Cerebellar cortex (tissue), 1 donor: ENCODE data around the gene TCHP.

Experiments
- DNase-seq: peaks from one replicate; pipeline ENCODE4 v3.0.0-alpha.2; 2015; ENCODE audit warnings: low spot score

TCHP gene

DNA sequence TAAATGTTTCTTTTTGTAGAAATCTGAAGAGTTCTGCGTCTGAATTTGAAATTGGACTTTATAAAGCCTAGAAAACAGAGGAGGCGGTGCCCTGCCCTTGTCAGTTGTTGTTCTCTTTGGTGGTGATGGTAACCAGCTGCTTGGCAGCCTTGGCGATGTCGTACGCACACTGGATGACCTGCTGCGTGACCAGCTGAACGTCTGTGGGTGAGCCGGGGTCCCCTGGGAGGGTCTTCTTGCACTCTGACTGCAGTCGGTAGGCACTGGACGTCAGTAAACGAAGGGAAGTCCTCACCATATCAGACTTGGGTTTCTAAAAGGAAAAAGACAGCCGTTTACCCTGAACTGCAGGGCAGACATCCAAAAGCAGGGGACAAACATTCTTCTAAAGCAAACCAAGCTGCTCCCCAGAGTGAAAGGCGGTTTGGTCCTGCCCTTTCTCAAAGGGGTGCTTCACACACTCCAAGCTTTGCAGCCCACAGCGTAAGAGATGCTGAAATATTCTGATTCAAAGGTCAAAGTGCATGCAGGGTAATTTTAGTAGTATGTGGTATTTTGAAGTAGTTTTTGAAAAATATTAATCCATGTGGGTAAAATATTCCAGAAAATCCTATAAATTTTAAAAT lies 32.9 kb downstream of the TCHP start:
- DNase-seq = no peak

DNA sequence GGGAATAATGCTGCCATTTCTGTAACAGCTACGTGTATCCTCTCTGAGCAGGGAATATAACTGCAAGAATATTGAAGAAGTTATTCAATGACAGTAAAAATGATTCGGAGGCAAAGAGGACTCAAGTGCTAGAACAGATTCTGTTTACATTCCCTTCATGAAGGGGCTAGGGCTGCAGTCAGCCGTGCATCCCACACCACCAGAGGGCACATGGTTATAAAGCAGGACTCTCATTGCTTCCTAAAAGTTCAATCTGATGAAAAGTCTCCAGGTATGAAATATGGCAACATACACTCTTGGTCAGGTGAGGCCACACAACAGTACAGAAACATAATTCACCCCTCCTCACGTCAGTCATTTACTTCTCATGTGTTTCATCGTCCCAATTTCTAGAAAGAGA lies 34.0 kb downstream of the TCHP start:
- no peak for DNase-seq

DNA sequence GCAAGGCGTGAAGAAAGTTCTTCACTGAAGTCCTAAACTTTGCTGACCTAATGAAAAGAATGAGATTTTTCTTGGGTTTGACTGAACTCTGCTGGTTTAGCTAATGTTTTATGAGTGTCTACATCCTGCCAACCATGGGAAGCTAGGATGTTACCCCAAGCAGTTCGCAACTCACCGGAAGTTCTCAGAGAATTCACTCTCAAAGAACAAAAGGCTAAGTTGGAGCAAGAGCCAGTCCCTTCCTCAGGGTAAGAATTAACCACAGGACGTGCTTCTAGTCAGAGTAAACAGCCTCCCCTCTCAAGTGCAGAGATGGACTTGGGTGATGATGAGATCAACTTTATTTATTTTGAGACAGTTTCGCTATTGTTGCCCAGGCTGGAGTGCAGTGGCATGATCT lies 37.3 kb downstream of the TCHP start:
- DNase-seq = no peak

GRCh38 chr12:109938947-109939346 lies 38.9 kb downstream of the TCHP start:
- no peak for DNase-seq

DNA sequence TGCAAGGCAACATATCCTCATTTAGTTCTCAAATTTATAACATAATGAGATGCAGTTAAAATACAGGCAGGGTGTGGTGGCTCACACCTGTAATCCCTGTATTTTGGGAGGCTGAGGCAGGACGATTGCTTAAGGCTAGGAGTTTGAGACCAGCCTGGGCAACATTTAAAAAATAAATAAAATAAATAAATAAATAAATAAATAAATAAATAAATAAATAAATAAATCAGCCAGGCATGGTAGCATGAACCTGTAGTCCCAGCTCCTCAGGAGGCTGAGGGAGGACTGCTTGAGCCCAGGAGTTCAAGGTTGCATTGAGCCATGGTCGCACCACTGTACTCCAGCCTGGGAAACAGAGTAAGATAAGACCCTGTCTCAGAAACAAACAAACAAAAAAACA lies 39.4 kb downstream of the TCHP start:
- DNase-seq = no peak

- DNase-seq = no peak
Measured at GRCh38 chr12:109940339-109940923, 40.4 kb downstream of the TCHP start.

DNA sequence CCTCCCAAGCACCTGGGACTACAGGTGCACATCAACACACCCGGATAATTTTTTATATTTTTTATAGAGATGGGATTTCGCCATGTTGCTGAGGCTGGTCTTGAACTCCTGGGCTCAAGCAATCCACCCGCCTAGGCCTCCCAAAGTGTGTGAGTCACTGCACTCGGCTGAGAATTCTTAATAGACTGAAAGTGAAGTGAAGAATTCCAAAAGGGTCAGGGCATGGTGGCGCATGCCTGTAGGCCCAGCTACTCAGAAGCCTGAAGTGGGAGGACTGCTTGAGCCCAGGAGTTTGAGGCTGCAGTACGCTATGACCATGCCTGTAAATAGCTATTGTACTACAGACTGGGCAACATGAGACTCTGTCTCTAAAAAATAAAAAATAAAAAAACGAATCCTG lies 43.7 kb downstream of the TCHP start:
- DNase-seq = no peak

- peak; percentile 60 for DNase-seq
Measured at GRCh38 chr12:109944561-109945359, 44.7 kb downstream of the TCHP start.

GRCh38 chr12:109946505-109946904 lies 46.4 kb downstream of the TCHP start:
- DNase-seq = no peak

GRCh38 chr12:109946913-109947312 lies 46.8 kb downstream of the TCHP start:
- DNase-seq = no peak

DNA sequence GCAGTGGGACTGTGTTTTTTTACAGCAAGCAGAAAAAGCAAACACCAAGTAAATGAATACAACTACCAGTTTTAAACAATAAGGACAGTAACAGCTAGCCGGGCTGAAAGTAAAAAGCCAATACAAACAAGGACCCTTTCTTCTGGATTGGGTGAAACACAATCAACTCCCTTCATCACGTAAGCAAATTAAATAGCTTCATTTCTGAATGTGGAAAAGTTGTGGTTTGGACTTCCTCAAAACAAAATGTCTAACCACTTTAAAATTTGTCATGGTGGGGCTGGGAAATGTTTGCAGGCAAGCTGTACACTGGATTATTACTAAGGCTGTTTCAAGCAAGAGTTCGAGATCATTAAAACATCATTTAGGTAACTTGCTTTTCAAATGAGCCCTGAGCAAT lies 47.4 kb downstream of the TCHP start:
- DNase-seq = no peak

GRCh38 chr12:109948368-109948767 lies 48.3 kb downstream of the TCHP start:
- no peak for DNase-seq

DNA sequence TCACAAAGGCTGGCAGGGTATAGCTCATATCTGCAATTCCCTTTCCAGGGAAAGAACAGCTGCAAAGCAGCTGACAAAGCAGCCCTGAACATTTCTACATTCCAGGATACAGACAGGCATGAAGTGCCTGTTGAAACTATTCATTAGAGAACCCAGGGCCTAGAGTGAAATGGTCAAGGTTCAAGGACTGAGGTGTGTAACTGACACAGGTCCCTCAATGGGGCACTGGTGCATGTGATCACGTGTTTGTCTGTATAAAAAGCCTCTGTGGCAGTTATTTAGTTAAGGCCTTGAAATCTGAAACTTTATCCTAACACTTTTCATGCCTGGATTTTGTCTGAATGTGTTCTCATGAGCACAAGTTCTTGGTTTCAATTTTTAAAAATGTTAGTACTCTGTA lies 49.0 kb downstream of the TCHP start:
- DNase-seq = no peak

- DNase-seq = no peak
Measured at GRCh38 chr12:109950625-109951024, 50.6 kb downstream of the TCHP start.

GRCh38 chr12:109951136-109951535 lies 51.1 kb downstream of the TCHP start:
- DNase-seq = no peak

GRCh38 chr12:109951751-109952150 lies 51.7 kb downstream of the TCHP start:
- DNase-seq = peak; percentile 90

DNA sequence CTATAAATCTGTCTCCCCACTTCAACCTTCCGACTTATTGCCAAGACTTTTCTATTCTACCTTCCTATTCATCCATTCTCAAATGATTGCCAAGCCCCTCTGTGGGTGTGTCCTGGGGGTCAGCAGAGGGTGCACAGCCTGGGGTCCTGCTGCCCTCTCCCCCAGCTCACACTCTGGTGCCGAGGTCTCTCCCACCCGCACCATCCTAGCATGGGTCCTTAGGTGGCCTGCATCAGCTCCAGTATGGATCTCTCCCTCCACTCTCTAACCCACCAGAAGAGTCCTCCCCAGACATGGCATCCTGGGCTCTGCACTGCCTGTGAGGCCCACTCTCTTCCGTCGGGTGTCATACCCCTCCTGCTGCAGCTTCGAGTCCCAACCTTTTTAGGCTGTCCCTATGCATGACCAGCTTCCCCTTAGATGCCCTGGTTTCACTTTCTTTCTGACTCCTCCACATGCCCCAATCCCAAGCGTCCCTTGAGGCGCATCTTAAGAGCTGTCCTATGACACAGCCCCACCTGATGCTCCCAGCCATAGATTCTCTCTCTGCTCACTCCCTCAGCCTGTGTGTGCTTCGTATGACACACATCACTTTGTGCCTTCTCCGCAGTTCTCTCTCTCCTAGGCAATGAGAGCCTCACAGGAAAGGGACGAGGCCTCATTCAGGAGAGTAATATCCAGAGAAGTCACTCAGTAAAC lies 52.2 kb downstream of the TCHP start:
- DNase-seq = no peak

- no peak for DNase-seq
Measured at GRCh38 chr12:109952873-109953272, 52.8 kb downstream of the TCHP start.

DNA sequence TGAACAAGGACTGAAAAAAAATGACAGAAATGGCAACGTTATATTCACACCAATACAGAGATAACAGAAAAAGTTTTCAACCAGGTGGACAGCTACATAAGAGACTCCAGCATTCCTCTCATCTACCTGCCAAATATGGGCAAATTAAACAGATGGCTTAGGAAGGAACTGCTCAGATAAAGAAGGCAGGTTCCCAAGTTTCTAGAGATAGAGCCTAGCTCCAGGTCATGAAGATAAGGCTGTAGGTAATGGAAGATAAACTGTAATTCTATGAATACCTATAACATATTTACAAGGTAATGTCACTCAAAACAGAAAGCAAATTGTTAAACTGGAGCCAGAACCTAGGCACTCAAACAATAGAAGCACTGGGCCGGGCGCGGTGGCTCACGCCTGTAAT lies 53.6 kb downstream of the TCHP start:
- peak; percentile 71 for DNase-seq

GRCh38 chr12:109958374-109958773 lies 58.3 kb downstream of the TCHP start:
- DNase-seq = no peak

GRCh38 chr12:109959411-109960093 lies 59.5 kb downstream of the TCHP start:
- DNase-seq = no peak

DNA sequence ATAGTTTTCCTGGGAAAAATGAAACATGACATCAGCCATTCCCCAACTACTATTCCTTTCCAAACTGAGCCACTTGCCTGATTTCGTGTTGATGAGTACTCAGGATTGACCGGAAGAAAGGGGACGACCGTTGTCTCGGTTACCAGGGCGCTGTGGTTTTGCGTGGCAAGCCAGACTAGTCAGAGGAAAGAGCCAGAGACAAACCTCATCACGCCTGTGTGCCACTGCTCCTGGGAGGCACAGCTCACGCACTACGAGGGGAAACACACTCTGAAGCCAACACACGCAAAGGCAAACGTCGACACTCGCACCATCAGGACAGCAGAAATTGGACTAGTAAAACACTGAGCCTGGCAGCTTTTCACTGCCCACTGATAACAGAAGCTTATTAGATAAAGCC lies 61.1 kb downstream of the TCHP start:
- DNase-seq = no peak
